ENCODE measurements around the gene SYNRG.

SYNRG gene

DNA sequence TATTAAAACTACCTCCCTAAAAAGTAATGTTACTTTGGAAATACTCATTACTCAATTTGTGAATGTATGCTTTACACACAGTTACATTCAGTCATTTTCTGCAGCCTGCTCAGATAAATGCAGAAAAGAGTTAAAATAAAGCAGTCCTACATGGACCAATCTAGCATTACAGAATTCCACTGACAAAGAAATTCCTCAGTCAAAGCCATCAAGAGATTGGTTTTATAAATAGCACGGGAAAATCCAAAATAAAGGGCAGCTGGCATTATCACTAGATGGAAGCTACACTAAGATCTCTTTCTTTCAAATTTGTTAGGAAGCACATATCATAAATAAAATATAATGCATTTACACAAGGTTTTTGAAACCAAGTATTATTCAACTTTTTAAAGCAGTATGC lies 61.2 kb downstream of the SYNRG start:
- H3K27ac ChIP-seq (ENCODE audit: low read depth in 2 of 2, low read length in 2 of 2): no peak overlapping the region
- peaks cover 5 to 10% of the 10 kb centered on the region in 2 donors for H3K36me3 ChIP-seq (ENCODE audit: control insufficient read depth in 2 of 2, insufficient read depth in 2 of 2, low read length in 2 of 2)
- no peaks in the 10 kb centered on the region for H3K4me1 ChIP-seq (ENCODE audit: control insufficient read depth in 2 of 2, insufficient read depth in 2 of 2, low read length in 2 of 2)
- H3K9me3 ChIP-seq (ENCODE audit: control insufficient read depth in 2 of 2, low read length in 2 of 2): no peaks in the 10 kb centered on the region
- no peaks in the 10 kb centered on the region for H3K27me3 ChIP-seq (ENCODE audit: control insufficient read depth in 2 of 2, insufficient read depth in 2 of 2, low read length in 2 of 2)
- no peak overlapping the region for H3K9ac ChIP-seq (ENCODE audit: low read depth in 1 of 2, low read length in 2 of 2)
- no peak overlapping the region for H3K4me3 ChIP-seq (ENCODE audit: low read length in 2 of 2)

DNA sequence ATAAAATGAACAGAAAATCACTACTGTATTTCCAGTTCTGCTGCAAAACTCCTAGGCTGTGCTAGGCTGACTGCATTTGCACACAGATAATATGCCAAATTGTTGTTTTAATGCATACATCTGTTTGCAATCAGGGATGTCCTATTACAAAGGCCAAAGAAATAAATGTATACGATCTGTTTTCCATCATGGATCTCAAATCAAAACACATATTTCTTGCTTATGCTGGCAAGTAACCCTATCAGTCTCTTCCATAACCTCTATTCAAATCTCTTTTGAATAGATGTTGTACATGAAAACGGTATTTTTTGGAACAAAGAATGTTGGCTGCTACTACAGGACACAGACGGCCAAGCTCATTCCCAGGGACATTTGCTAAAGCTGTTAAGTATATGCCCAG lies 62.9 kb downstream of the SYNRG start:
- no peaks in the 10 kb centered on the region for H3K4me1 ChIP-seq (ENCODE audit: control insufficient read depth in 2 of 2, insufficient read depth in 2 of 2, low read length in 2 of 2)
- H3K4me3 ChIP-seq (ENCODE audit: low read length in 2 of 2): no peak overlapping the region
- peaks cover 18 to 19% of the 10 kb centered on the region in 2 donors for H3K36me3 ChIP-seq (ENCODE audit: control insufficient read depth in 2 of 2, insufficient read depth in 2 of 2, low read length in 2 of 2)
- H3K9ac ChIP-seq (ENCODE audit: low read depth in 1 of 2, low read length in 2 of 2): no peak overlapping the region
- H3K27ac ChIP-seq (ENCODE audit: low read depth in 2 of 2, low read length in 2 of 2): no peak overlapping the region
- no peaks in the 10 kb centered on the region for H3K9me3 ChIP-seq (ENCODE audit: control insufficient read depth in 2 of 2, low read length in 2 of 2)
- no peaks in the 10 kb centered on the region for H3K27me3 ChIP-seq (ENCODE audit: control insufficient read depth in 2 of 2, insufficient read depth in 2 of 2, low read length in 2 of 2)

DNA sequence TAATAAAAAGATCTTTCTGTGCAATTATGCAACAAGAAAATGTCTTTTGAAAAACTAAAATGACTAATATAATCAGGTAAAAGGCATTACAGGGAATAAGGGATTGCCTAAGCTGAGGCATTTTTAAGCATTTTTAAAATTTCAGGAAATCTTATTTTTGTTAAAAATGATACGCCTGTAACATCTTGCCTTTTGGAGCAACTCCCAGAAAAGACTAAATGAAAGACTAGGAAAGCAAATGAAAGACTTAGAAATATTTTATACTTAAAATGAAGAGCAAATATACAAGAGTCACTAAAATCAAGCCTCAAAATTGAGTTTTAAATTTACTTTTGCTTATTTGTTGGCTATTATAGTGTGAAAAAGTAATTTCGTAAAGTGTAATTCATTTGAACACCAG lies 63.7 kb downstream of the SYNRG start:
- Histone ChIP-seq H3K9me3 (ENCODE audit: control insufficient read depth in 2 of 2, low read length in 2 of 2) (no peaks in the 10 kb centered on the region), H3K27me3 (ENCODE audit: control insufficient read depth in 2 of 2, insufficient read depth in 2 of 2, low read length in 2 of 2) (no peaks in the 10 kb centered on the region), H3K36me3 (ENCODE audit: control insufficient read depth in 2 of 2, insufficient read depth in 2 of 2, low read length in 2 of 2) (peaks cover 24 to 25% of the 10 kb centered on the region in 2 donors), H3K4me3 (ENCODE audit: low read length in 2 of 2) (no peak overlapping the region), H3K9ac (ENCODE audit: low read depth in 1 of 2, low read length in 2 of 2) (no peak overlapping the region), H3K27ac (ENCODE audit: low read depth in 2 of 2, low read length in 2 of 2) (no peak overlapping the region), H3K4me1 (ENCODE audit: control insufficient read depth in 2 of 2, insufficient read depth in 2 of 2, low read length in 2 of 2) (no peaks in the 10 kb centered on the region)

DNA sequence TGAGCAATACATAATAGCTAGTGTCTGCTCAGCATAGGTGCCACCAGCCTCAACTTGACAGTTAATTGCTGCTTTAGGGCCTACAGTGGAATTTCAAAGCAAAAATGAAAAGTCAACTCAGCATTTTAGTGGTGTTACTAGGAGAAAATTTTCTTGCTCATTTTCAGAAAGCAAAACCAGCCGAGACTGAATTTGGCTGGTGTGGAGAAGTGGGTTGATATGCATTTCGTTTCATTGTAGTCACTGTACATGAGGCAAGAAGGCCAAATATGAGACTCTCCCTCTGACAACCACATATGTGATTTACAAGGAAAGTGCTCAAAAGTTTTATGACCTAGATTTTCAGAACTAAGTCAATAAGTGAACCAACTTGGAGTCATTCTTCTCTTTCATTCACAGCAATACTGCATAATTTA lies 65.6 kb downstream of the SYNRG start:
- H3K4me1 ChIP-seq (ENCODE audit: control insufficient read depth in 2 of 2, insufficient read depth in 2 of 2, low read length in 2 of 2): no peaks in the 10 kb centered on the region
- peaks cover 38 to 43% of the 10 kb centered on the region in 2 donors for H3K36me3 ChIP-seq (ENCODE audit: control insufficient read depth in 2 of 2, insufficient read depth in 2 of 2, low read length in 2 of 2)
- no peak overlapping the region for H3K9ac ChIP-seq (ENCODE audit: low read depth in 1 of 2, low read length in 2 of 2)
- H3K4me3 ChIP-seq (ENCODE audit: low read length in 2 of 2): no peak overlapping the region
- no peak overlapping the region for H3K27ac ChIP-seq (ENCODE audit: low read depth in 2 of 2, low read length in 2 of 2)
- H3K27me3 ChIP-seq (ENCODE audit: control insufficient read depth in 2 of 2, insufficient read depth in 2 of 2, low read length in 2 of 2): no peaks in the 10 kb centered on the region
- no peaks in the 10 kb centered on the region for H3K9me3 ChIP-seq (ENCODE audit: control insufficient read depth in 2 of 2, low read length in 2 of 2)

DNA sequence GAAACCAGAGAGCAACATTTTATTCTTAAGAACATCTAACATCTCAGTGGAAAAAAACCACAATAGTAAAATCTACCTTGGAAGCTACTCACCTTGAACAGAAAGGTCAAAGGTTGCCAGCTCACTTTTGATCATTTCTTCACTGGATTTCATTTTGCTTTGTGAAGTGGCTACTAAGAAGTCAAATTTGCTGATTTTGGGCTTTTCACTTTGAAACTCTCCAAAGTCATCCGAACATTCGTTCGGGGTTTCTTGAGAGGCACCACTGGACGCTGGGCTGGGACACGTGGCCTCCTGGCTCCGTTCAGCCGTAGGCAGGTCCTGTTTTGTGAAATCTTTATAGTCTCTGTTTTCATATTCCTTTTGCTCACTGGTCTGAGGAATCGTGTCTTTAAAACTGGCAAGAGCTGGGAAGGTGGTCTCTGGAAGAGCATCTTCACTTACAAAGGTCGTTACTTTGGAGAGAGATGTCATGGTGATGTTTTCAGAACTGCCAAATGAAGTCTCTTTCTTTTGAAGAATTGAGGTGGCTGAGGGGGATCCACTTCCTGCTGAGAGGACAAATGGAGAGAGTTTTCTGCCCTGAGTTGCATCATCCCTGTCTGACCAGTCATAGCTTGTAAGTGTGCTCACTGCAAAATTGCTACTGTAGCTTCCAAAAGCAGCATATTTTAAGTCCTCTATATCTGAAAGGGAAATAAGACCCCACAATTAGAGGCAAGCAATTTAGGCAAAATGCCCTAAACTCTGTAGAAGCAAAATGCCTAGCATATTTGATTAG lies 67.1 kb downstream of the SYNRG start:
- Histone ChIP-seq H3K9ac (ENCODE audit: low read depth in 1 of 2, low read length in 2 of 2) (no peak overlapping the region), H3K27me3 (ENCODE audit: control insufficient read depth in 2 of 2, insufficient read depth in 2 of 2, low read length in 2 of 2) (no peaks in the 10 kb centered on the region), H3K9me3 (ENCODE audit: control insufficient read depth in 2 of 2, low read length in 2 of 2) (no peaks in the 10 kb centered on the region), H3K4me1 (ENCODE audit: control insufficient read depth in 2 of 2, insufficient read depth in 2 of 2, low read length in 2 of 2) (no peaks in the 10 kb centered on the region), H3K36me3 (ENCODE audit: control insufficient read depth in 2 of 2, insufficient read depth in 2 of 2, low read length in 2 of 2) (peaks cover 45 to 57% of the 10 kb centered on the region in 2 donors), H3K4me3 (ENCODE audit: low read length in 2 of 2) (no peak overlapping the region), H3K27ac (ENCODE audit: low read depth in 2 of 2, low read length in 2 of 2) (no peak overlapping the region)

DNA sequence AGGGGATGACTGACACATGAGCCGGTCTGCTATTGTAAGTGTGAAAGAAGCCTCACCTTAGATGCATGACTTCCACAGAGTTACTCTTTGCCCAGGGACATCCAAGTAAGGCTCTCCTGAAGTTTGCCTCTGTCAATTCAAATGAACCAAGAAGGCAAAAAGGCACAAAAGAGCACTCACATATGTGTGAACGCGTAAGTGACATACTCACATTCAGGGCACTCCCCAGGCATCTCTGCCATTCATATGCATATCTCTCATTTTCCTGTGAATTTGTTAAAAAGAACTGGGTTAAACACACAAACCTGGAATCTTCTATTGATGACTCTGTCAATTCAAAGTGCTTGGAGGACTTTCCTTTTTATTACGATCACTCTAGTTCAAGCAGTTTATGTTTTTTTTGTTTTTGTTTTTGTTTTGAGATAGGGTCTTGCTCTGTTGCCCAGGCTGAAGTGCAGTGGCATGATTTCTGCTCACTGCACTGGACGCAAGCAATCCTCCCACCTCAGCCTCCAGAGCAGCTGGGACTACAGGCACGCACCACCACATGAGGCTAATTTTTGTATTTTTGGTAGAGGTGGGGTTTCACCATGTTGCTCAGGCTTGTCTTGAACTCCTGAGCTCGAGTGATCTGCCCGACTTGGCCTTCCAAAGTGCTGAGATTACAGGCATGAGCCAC lies 70.1 kb downstream of the SYNRG start:
- Histone ChIP-seq H3K27ac (ENCODE audit: low read depth in 2 of 2, low read length in 2 of 2) (no peak overlapping the region), H3K36me3 (ENCODE audit: control insufficient read depth in 2 of 2, insufficient read depth in 2 of 2, low read length in 2 of 2) (peaks cover 63 to 77% of the 10 kb centered on the region in 2 donors), H3K4me3 (ENCODE audit: low read length in 2 of 2) (no peak overlapping the region), H3K27me3 (ENCODE audit: control insufficient read depth in 2 of 2, insufficient read depth in 2 of 2, low read length in 2 of 2) (no peaks in the 10 kb centered on the region), H3K9ac (ENCODE audit: low read depth in 1 of 2, low read length in 2 of 2) (no peak overlapping the region), H3K9me3 (ENCODE audit: control insufficient read depth in 2 of 2, low read length in 2 of 2) (no peaks in the 10 kb centered on the region), H3K4me1 (ENCODE audit: control insufficient read depth in 2 of 2, insufficient read depth in 2 of 2, low read length in 2 of 2) (no peaks in the 10 kb centered on the region)

DNA sequence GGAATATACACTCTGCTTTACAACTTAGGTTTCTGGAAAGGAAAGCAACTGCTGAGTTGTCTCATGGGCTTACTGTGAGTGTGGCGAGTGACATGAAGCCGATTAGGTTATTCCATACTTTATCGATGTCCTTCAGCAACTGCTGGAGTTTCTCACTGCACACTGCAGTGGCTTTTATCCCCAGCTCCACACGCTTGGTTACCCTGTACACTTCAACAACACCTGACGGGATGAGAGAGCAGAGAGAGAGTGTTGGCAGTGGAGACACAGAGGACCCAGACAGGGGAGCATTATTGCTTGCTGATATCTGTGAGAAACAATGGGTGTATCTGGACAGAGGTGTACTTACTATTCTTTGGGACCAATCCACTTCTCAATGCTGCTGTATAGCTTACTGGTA lies 73.3 kb downstream of the SYNRG start:
- H3K9me3 ChIP-seq (ENCODE audit: control insufficient read depth in 2 of 2, low read length in 2 of 2): no peaks in the 10 kb centered on the region
- peaks cover 61 to 68% of the 10 kb centered on the region in 2 donors for H3K36me3 ChIP-seq (ENCODE audit: control insufficient read depth in 2 of 2, insufficient read depth in 2 of 2, low read length in 2 of 2)
- no peak overlapping the region for H3K4me3 ChIP-seq (ENCODE audit: low read length in 2 of 2)
- H3K4me1 ChIP-seq (ENCODE audit: control insufficient read depth in 2 of 2, insufficient read depth in 2 of 2, low read length in 2 of 2): no peaks in the 10 kb centered on the region
- H3K27me3 ChIP-seq (ENCODE audit: control insufficient read depth in 2 of 2, insufficient read depth in 2 of 2, low read length in 2 of 2): no peaks in the 10 kb centered on the region
- H3K27ac ChIP-seq (ENCODE audit: low read depth in 2 of 2, low read length in 2 of 2): no peak overlapping the region
- no peak overlapping the region for H3K9ac ChIP-seq (ENCODE audit: low read depth in 1 of 2, low read length in 2 of 2)

DNA sequence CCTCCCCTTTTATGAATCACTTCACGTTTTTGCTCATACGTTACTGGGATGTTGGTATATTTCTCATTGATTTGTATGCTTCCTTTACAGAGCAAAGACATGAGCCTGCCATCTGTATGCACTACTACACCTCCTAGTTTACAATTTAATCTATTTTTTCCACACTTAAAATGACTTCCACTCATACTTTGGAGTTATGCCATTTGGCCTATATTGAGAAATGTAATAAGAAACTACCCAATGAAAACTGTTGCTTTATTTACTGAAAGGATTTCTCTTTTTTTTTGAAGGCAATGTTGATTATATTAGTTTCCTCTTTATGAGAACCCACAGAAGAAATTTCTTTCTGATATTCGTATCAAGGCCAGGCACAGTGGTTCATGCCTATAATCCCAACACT lies 76.5 kb downstream of the SYNRG start:
- Histone ChIP-seq H3K36me3 (ENCODE audit: control insufficient read depth in 2 of 2, insufficient read depth in 2 of 2, low read length in 2 of 2) (peaks cover 65 to 70% of the 10 kb centered on the region in 2 donors), H3K27me3 (ENCODE audit: control insufficient read depth in 2 of 2, insufficient read depth in 2 of 2, low read length in 2 of 2) (no peaks in the 10 kb centered on the region), H3K9ac (ENCODE audit: low read depth in 1 of 2, low read length in 2 of 2) (no peak overlapping the region), H3K4me3 (ENCODE audit: low read length in 2 of 2) (no peak overlapping the region), H3K4me1 (ENCODE audit: control insufficient read depth in 2 of 2, insufficient read depth in 2 of 2, low read length in 2 of 2) (no peaks in the 10 kb centered on the region), H3K9me3 (ENCODE audit: control insufficient read depth in 2 of 2, low read length in 2 of 2) (no peaks in the 10 kb centered on the region), H3K27ac (ENCODE audit: low read depth in 2 of 2, low read length in 2 of 2) (no peak overlapping the region)

DNA sequence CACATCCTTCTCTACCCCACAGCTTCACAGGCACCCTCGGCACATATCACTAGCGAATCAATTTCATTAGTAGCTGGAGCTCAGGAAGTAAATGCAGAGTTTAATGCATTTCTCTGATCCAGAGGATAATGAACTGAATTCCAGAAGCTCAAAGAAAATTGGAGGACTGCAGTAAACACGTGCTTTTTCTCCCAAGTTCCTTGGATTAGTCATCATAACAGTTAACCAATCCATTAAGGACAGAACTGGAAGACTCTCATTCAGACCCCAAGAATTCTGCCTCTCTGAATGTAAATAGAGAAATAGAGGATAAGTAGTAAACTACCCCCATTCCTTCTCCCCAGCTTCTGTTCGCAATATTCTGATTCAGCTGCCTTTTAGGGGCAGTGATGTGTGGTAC lies 78.8 kb downstream of the SYNRG start:
- no peak overlapping the region for H3K9ac ChIP-seq (ENCODE audit: low read depth in 1 of 2, low read length in 2 of 2)
- H3K4me1 ChIP-seq (ENCODE audit: control insufficient read depth in 2 of 2, insufficient read depth in 2 of 2, low read length in 2 of 2): no peaks in the 10 kb centered on the region
- no peaks in the 10 kb centered on the region for H3K27me3 ChIP-seq (ENCODE audit: control insufficient read depth in 2 of 2, insufficient read depth in 2 of 2, low read length in 2 of 2)
- H3K36me3 ChIP-seq (ENCODE audit: control insufficient read depth in 2 of 2, insufficient read depth in 2 of 2, low read length in 2 of 2): peaks cover 54 to 64% of the 10 kb centered on the region in 2 donors
- no peak overlapping the region for H3K27ac ChIP-seq (ENCODE audit: low read depth in 2 of 2, low read length in 2 of 2)
- no peaks in the 10 kb centered on the region for H3K9me3 ChIP-seq (ENCODE audit: control insufficient read depth in 2 of 2, low read length in 2 of 2)
- no peak overlapping the region for H3K4me3 ChIP-seq (ENCODE audit: low read length in 2 of 2)

DNA sequence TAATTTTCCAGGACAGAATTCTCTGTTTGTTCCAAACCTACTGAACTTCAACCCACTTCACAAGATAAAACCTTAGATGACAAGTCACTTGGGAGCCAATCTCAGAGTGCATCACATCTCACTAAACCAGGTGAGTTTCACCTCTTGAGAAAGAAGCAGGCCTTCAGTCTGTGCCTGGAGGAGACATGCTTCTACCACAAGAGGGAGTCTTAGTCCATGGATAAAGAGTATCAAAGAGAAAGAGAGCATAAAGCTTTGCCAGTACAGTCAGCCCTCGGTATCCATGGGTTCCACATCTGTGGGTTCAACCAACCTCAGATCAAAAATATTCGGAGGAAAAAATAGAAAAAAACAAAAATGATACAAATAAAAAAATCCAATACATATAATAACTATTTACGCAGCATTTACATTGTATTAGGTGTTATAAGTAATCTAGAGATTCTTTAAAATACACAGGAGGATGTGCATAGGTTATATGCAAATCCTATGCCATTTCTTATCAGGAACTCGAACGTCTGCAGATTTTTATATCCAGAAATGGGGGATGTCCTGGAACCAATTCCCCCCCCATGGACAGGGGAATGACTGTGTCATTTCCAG lies 81.9 kb downstream of the SYNRG start:
- H3K4me1 ChIP-seq (ENCODE audit: control insufficient read depth in 2 of 2, insufficient read depth in 2 of 2, low read length in 2 of 2): no peaks in the 10 kb centered on the region
- H3K36me3 ChIP-seq (ENCODE audit: control insufficient read depth in 2 of 2, insufficient read depth in 2 of 2, low read length in 2 of 2): peaks cover 55 to 76% of the 10 kb centered on the region in 2 donors
- H3K9ac ChIP-seq (ENCODE audit: low read depth in 1 of 2, low read length in 2 of 2): no peak overlapping the region
- H3K9me3 ChIP-seq (ENCODE audit: control insufficient read depth in 2 of 2, low read length in 2 of 2): no peaks in the 10 kb centered on the region
- no peak overlapping the region for H3K4me3 ChIP-seq (ENCODE audit: low read length in 2 of 2)
- H3K27ac ChIP-seq (ENCODE audit: low read depth in 2 of 2, low read length in 2 of 2): no peak overlapping the region
- no peaks in the 10 kb centered on the region for H3K27me3 ChIP-seq (ENCODE audit: control insufficient read depth in 2 of 2, insufficient read depth in 2 of 2, low read length in 2 of 2)

Measured in mucosa of rectum (tissue), 2 donors.